PC-9 (cell line): Measurements from ENCODE around the gene ADAM23.

Experiments
- CTCF ChIP-seq: fragments of 200-600 bp; sonication (generic); conservative IDR thresholded peaks from 2 replicates; pipeline ENCODE4 v1.6.1; 2017; ENCODE audit warnings: mixed run types, antibody characterized with exemption, mild to moderate bottlenecking, moderate library complexity
- EZH2 ChIP-seq: fragments of 200-600 bp; sonication (generic); IDR thresholded peaks from 2 replicates; pipeline ENCODE4 v1.8.0; 2017; ENCODE audit warnings: antibody characterized with exemption, low read depth

- TF ChIP-seq CTCF (no peak), EZH2 (no peak)
These were observed 37.3 kb downstream of the ADAM23 start for GRCh38 chr2:206480620-206481019.
